ENCODE data around the gene HSFX4.
"Not testable (repeated sequence)": the region's sequence is repeated elsewhere in the genome, so short reads cannot be mapped to it uniquely, and the experiment has no call there.

Gene HSFX4

GRCh38 chrX:149927245-149927963, 2.0 kb upstream of the HSFX4 start:
- not testable (repeated sequence) for H2AK5ac ChIP-seq (ENCODE audit: low read length, severe bottlenecking); H3K14ac ChIP-seq (ENCODE audit: low read length in 2 of 2); H3K4ac ChIP-seq (ENCODE audit: low read depth in 1 of 2, low read length in 2 of 2); H3K18ac ChIP-seq (ENCODE audit: low read depth in 1 of 2, low read length in 2 of 2); H3K79me1 ChIP-seq (replicated peaks; ENCODE audit: low read length, poor library complexity, severe bottlenecking); H3K23ac ChIP-seq (ENCODE audit: low read length in 2 of 2); H3K4me3 ChIP-seq (ENCODE audit: insufficient read depth in 1 of 2, low read depth in 1 of 2, low read length in 2 of 2); H3K36me3 ChIP-seq (ENCODE audit: control insufficient read depth in 1 of 2, insufficient read depth in 2 of 2, low read depth in 1 of 2, low read length in 2 of 2); H3K4me1 ChIP-seq (ENCODE audit: control insufficient read depth, insufficient read depth, low read depth, low read length); H2AFZ ChIP-seq (ENCODE audit: low read depth, low read length); H2BK120ac ChIP-seq (ENCODE audit: low read depth, low read length); H2BK5ac ChIP-seq (ENCODE audit: low read depth, low read length, poor library complexity, severe bottlenecking); H2BK12ac ChIP-seq (ENCODE audit: low read length in 2 of 2); H3K27ac ChIP-seq (ENCODE audit: low read length, poor library complexity, severe bottlenecking); H3K4me2 ChIP-seq (ENCODE audit: low read length, poor library complexity, severe bottlenecking); H4K91ac ChIP-seq (ENCODE audit: low read length); H4K8ac ChIP-seq (ENCODE audit: low read length); H2BK15ac ChIP-seq (ENCODE audit: low read depth, poor library complexity, severe bottlenecking); H3K9me3 ChIP-seq (ENCODE audit: control insufficient read depth, low read length); H3K9ac ChIP-seq (ENCODE audit: low read length); H3K27me3 ChIP-seq (ENCODE audit: control insufficient read depth in 1 of 2, insufficient read depth in 1 of 2, low read length in 2 of 2); DNase-seq
- WGBS, result no CpG with 5 or more reads among the region's 8 CpGs

GRCh38 chrX:149927964-149928258, 1.5 kb upstream of the HSFX4 start:
- not testable (repeated sequence) for H3K4ac ChIP-seq (ENCODE audit: low read depth in 1 of 2, low read length in 2 of 2); H3K27ac ChIP-seq (ENCODE audit: low read length, poor library complexity, severe bottlenecking); H2BK12ac ChIP-seq (ENCODE audit: low read length in 2 of 2); H2AFZ ChIP-seq (ENCODE audit: low read depth, low read length); H2BK15ac ChIP-seq (ENCODE audit: low read depth, poor library complexity, severe bottlenecking); H3K18ac ChIP-seq (ENCODE audit: low read depth in 1 of 2, low read length in 2 of 2); H2BK120ac ChIP-seq (ENCODE audit: low read depth, low read length); H4K91ac ChIP-seq (ENCODE audit: low read length); H2AK5ac ChIP-seq (ENCODE audit: low read length, severe bottlenecking); H3K79me1 ChIP-seq (replicated peaks; ENCODE audit: low read length, poor library complexity, severe bottlenecking); H3K4me2 ChIP-seq (ENCODE audit: low read length, poor library complexity, severe bottlenecking); H3K36me3 ChIP-seq (ENCODE audit: control insufficient read depth in 1 of 2, insufficient read depth in 2 of 2, low read depth in 1 of 2, low read length in 2 of 2); H3K14ac ChIP-seq (ENCODE audit: low read length in 2 of 2); H2BK5ac ChIP-seq (ENCODE audit: low read depth, low read length, poor library complexity, severe bottlenecking); H3K27me3 ChIP-seq (ENCODE audit: control insufficient read depth in 1 of 2, insufficient read depth in 1 of 2, low read length in 2 of 2); H4K8ac ChIP-seq (ENCODE audit: low read length); H3K9ac ChIP-seq (ENCODE audit: low read length); DNase-seq; H3K23ac ChIP-seq (ENCODE audit: low read length in 2 of 2); H3K4me3 ChIP-seq (ENCODE audit: insufficient read depth in 1 of 2, low read depth in 1 of 2, low read length in 2 of 2); H3K4me1 ChIP-seq (ENCODE audit: control insufficient read depth, insufficient read depth, low read depth, low read length); H3K9me3 ChIP-seq (ENCODE audit: control insufficient read depth, low read length)
- WGBS, result no CpG with 5 or more reads among the region's 1 CpG

DNA sequence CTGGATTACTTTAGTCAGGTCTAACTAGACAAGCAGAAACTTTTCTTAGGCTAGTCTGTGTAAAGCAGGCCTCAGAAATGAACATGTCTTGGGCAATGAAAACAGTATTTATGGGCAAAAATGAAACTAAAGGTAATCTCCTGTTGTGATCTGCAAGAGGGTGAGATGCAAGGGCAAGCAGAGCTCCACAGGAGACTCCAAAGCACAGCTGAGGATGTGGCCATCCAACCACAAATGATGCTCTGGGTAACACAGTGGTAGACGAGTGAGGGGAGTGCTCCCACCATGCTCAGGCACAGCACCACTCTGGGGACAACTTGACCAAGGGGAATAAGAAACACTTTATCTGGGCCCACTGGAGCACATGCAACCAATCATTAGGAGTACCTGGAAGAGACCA, 738 bp upstream of the HSFX4 start:
- not testable (repeated sequence) for H3K27me3 ChIP-seq (ENCODE audit: control insufficient read depth in 1 of 2, insufficient read depth in 1 of 2, low read length in 2 of 2); H3K4ac ChIP-seq (ENCODE audit: low read depth in 1 of 2, low read length in 2 of 2); H2BK120ac ChIP-seq (ENCODE audit: low read depth, low read length); H3K4me2 ChIP-seq (ENCODE audit: low read length, poor library complexity, severe bottlenecking); H2BK15ac ChIP-seq (ENCODE audit: low read depth, poor library complexity, severe bottlenecking); H3K36me3 ChIP-seq (ENCODE audit: control insufficient read depth in 1 of 2, insufficient read depth in 2 of 2, low read depth in 1 of 2, low read length in 2 of 2); H2BK5ac ChIP-seq (ENCODE audit: low read depth, low read length, poor library complexity, severe bottlenecking); H3K23ac ChIP-seq (ENCODE audit: low read length in 2 of 2); DNase-seq; H3K79me1 ChIP-seq (replicated peaks; ENCODE audit: low read length, poor library complexity, severe bottlenecking); H4K8ac ChIP-seq (ENCODE audit: low read length); H3K9me3 ChIP-seq (ENCODE audit: control insufficient read depth, low read length); H3K18ac ChIP-seq (ENCODE audit: low read depth in 1 of 2, low read length in 2 of 2); H2AK5ac ChIP-seq (ENCODE audit: low read length, severe bottlenecking); H3K27ac ChIP-seq (ENCODE audit: low read length, poor library complexity, severe bottlenecking); H2BK12ac ChIP-seq (ENCODE audit: low read length in 2 of 2); H2AFZ ChIP-seq (ENCODE audit: low read depth, low read length); H3K9ac ChIP-seq (ENCODE audit: low read length); H3K14ac ChIP-seq (ENCODE audit: low read length in 2 of 2); H3K4me1 ChIP-seq (ENCODE audit: control insufficient read depth, insufficient read depth, low read depth, low read length); H4K91ac ChIP-seq (ENCODE audit: low read length); H3K4me3 ChIP-seq (ENCODE audit: insufficient read depth in 1 of 2, low read depth in 1 of 2, low read length in 2 of 2)
- no CpG with 5 or more reads among the region's 1 CpG for WGBS

GRCh38 chrX:149931355-149931754, 2.0 kb downstream of the HSFX4 start:
- H4K91ac ChIP-seq (ENCODE audit: low read length); H3K9ac ChIP-seq (ENCODE audit: low read length); H3K4me1 ChIP-seq (ENCODE audit: control insufficient read depth, insufficient read depth, low read depth, low read length); H4K8ac ChIP-seq (ENCODE audit: low read length); H2BK120ac ChIP-seq (ENCODE audit: low read depth, low read length); H3K23ac ChIP-seq (ENCODE audit: low read length in 2 of 2); H3K9me3 ChIP-seq (ENCODE audit: control insufficient read depth, low read length); H3K18ac ChIP-seq (ENCODE audit: low read depth in 1 of 2, low read length in 2 of 2); H2BK12ac ChIP-seq (ENCODE audit: low read length in 2 of 2); H3K79me1 ChIP-seq (replicated peaks; ENCODE audit: low read length, poor library complexity, severe bottlenecking); H2AK5ac ChIP-seq (ENCODE audit: low read length, severe bottlenecking); H3K14ac ChIP-seq (ENCODE audit: low read length in 2 of 2); H2BK5ac ChIP-seq (ENCODE audit: low read depth, low read length, poor library complexity, severe bottlenecking); H3K4ac ChIP-seq (ENCODE audit: low read depth in 1 of 2, low read length in 2 of 2); H3K4me2 ChIP-seq (ENCODE audit: low read length, poor library complexity, severe bottlenecking); H2AFZ ChIP-seq (ENCODE audit: low read depth, low read length); H3K27me3 ChIP-seq (ENCODE audit: control insufficient read depth in 1 of 2, insufficient read depth in 1 of 2, low read length in 2 of 2); DNase-seq; H3K27ac ChIP-seq (ENCODE audit: low read length, poor library complexity, severe bottlenecking); H3K4me3 ChIP-seq (ENCODE audit: insufficient read depth in 1 of 2, low read depth in 1 of 2, low read length in 2 of 2); H2BK15ac ChIP-seq (ENCODE audit: low read depth, poor library complexity, severe bottlenecking): not testable (repeated sequence)
- no CpG with 5 or more reads among the region's 4 CpGs for WGBS
- H3K36me3 ChIP-seq (ENCODE audit: control insufficient read depth in 1 of 2, insufficient read depth in 2 of 2, low read depth in 1 of 2, low read length in 2 of 2), result peaks cover 0 to 14% of the 10 kb centered on the region in 2 experiments
